PC-9 (cell line): ENCODE measurements around the gene MYH6.

Source experiments
- EZH2 ChIP-seq: fragments of 200-600 bp; sonication (generic); IDR thresholded peaks from 2 replicates; pipeline ENCODE4 v1.8.0; 2017; ENCODE audit warnings: antibody characterized with exemption, low read depth
- TF ChIP-seq, protein P1 (sequence below): fragments of 200-600 bp; sonication (generic); conservative IDR thresholded peaks from 2 replicates; pipeline ENCODE4 v1.6.1; 2017; ENCODE audit warnings: mixed run types, antibody characterized with exemption, mild to moderate bottlenecking, moderate library complexity

DNA sequence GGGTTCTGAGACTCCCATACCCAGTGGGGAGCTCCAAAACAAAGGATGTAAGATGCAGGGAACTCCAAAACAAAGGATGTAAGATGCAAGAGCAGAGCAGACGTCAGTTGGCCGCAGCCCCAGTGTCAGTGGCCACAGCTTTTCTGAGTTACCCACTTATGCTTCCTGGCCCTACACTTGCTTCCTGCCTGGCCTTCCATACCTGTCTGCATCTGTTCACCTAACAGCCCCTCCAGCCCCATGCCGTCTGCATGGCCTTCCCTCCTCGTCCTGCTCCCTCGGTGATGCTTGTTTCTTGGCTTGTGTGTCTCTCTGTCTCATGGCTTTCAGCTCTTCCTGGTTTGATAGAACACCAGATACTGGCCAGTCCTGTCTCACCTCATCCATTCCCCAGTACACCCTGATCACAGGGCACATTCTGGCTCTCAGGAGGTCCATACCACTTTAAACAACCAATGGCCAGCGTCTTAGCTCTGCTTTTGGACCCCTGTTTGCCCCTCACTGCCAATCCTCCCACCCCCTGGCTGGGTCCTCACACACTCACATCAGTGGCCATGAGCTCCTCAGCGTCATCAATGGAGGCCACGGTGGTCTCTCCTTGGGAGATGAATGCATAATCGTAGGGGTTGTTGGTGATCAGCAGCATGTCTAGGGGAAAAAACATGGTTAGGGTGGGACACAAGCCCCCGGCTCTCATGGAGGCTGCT, 22.1 kb upstream of the MYH6 start:
- TF ChIP-seq, protein P1, sequence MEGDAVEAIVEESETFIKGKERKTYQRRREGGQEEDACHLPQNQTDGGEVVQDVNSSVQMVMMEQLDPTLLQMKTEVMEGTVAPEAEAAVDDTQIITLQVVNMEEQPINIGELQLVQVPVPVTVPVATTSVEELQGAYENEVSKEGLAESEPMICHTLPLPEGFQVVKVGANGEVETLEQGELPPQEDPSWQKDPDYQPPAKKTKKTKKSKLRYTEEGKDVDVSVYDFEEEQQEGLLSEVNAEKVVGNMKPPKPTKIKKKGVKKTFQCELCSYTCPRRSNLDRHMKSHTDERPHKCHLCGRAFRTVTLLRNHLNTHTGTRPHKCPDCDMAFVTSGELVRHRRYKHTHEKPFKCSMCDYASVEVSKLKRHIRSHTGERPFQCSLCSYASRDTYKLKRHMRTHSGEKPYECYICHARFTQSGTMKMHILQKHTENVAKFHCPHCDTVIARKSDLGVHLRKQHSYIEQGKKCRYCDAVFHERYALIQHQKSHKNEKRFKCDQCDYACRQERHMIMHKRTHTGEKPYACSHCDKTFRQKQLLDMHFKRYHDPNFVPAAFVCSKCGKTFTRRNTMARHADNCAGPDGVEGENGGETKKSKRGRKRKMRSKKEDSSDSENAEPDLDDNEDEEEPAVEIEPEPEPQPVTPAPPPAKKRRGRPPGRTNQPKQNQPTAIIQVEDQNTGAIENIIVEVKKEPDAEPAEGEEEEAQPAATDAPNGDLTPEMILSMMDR: no peak
- no peak for TF ChIP-seq EZH2
